Liver (tissue), 9 donors: ENCODE measurements around the gene PARN. TPM values are rescaled to one million over a fixed set of nuclear protein-coding genes. Genes with fewer than 3 reads are reported as not detected.

Experiments used
- DNase-seq: peaks from one replicate; pipeline ENCODE4 v3.0.0-alpha.2; 2017; ENCODE audit warnings: low spot score
- H3K27ac ChIP-seq, 2 donors: one replicate each; pipeline ENCODE4 v1.7.0; 2013; ENCODE audit warnings: inconsistent platforms in 2 of 2, low read length in 2 of 2, control low read depth in 1 of 2, low read depth in 1 of 2, mild to moderate bottlenecking in 1 of 2
- H3K27me3 ChIP-seq, 4 donors: one replicate each; pipeline versions ENCODE4 v1.6.1 to v1.7.0; 2013; ENCODE audit warnings: low read length in 3 of 4, inconsistent platforms in 1 of 4, mild to moderate bottlenecking in 1 of 4, moderate library complexity in 1 of 4; ENCODE audit not compliant: control insufficient read depth in 4 of 4, insufficient read depth in 4 of 4
- H3K36me3 ChIP-seq, 4 donors: one replicate each; pipeline versions ENCODE4 v1.6.1 to v1.7.0; 2013; ENCODE audit warnings: low read length in 3 of 4, mild to moderate bottlenecking in 3 of 4, low read depth in 1 of 4, moderate library complexity in 1 of 4; ENCODE audit not compliant: control insufficient read depth in 4 of 4, insufficient read depth in 3 of 4
- H3K4me1 ChIP-seq, 4 donors: one replicate each; pipeline versions ENCODE4 v1.6.1 to v1.7.0; 2013; ENCODE audit warnings: low read length in 3 of 4, mild to moderate bottlenecking in 3 of 4, moderate library complexity in 1 of 4; ENCODE audit not compliant: control insufficient read depth in 4 of 4, insufficient read depth in 4 of 4
- H3K4me3 ChIP-seq, 3 donors: one replicate each; pipeline versions ENCODE4 v1.6.1 to v1.7.0; 2013; ENCODE audit warnings: low read length in 3 of 3, control low read depth in 1 of 3, low read depth in 1 of 3, mild to moderate bottlenecking in 1 of 3
- H3K9ac ChIP-seq, 2 donors: one replicate each; pipeline ENCODE4 v1.7.0; 2013; ENCODE audit warnings: low read length in 2 of 2, mild to moderate bottlenecking in 2 of 2, moderate library complexity in 2 of 2, control low read depth in 1 of 2, low read depth in 1 of 2
- H3K9me3 ChIP-seq, 4 donors: one replicate each; pipeline versions ENCODE4 v1.6.1 to v1.7.0; 2013; ENCODE audit warnings: low read length in 3 of 4; ENCODE audit not compliant: control insufficient read depth in 4 of 4
- ATF3 ChIP-seq: IDR thresholded peaks from 2 replicates; pipeline ENCODE4 v1.6.1; 2016; ENCODE audit warnings: antibody characterized with exemption
- CTCF ChIP-seq: fragments of 150-350 bp; IDR thresholded peaks from 2 replicates; pipeline ENCODE4 v1.5.1; 2017; ENCODE audit warnings: improper control_type of control experiment, low read depth, low read length; ENCODE audit not compliant: missing input control
- FOXA1 ChIP-seq: IDR thresholded peaks from 2 replicates; pipeline ENCODE4 v1.6.1; 2016; ENCODE audit warnings: antibody characterized with exemption
- FOXA2 ChIP-seq: IDR thresholded peaks from 2 replicates; pipeline ENCODE4 v1.6.1; 2016; ENCODE audit warnings: antibody characterized with exemption
- GABPA ChIP-seq, 2 donors: IDR thresholded peaks in 1 of 2; conservative IDR thresholded peaks in 1 of 2; 2 replicates each; pipeline ENCODE4 v1.6.1; 2016; ENCODE audit warnings: antibody characterized with exemption in 2 of 2, mild to moderate bottlenecking in 1 of 2, moderate library complexity in 1 of 2
- HNF4A ChIP-seq, 2 donors: conservative IDR thresholded peaks; 2 replicates each; pipeline ENCODE4 v1.6.1; 2016; ENCODE audit warnings: antibody characterized with exemption in 2 of 2, mild to moderate bottlenecking in 2 of 2
- HNF4G ChIP-seq: IDR thresholded peaks from 2 replicates; pipeline ENCODE4 v1.6.1; 2016; ENCODE audit warnings: antibody characterized with exemption
- MAX ChIP-seq: IDR thresholded peaks from 2 replicates; pipeline ENCODE4 v1.6.1; 2016; ENCODE audit warnings: antibody characterized with exemption
- NR2F2 ChIP-seq: IDR thresholded peaks from 2 replicates; pipeline ENCODE4 v1.6.1; 2016; ENCODE audit warnings: antibody characterized with exemption
- RAD21 ChIP-seq, 2 donors: IDR thresholded peaks; 2 replicates each; pipeline ENCODE4 v1.6.1; 2016; ENCODE audit warnings: antibody characterized with exemption in 2 of 2, mild to moderate bottlenecking in 2 of 2
- REST ChIP-seq: IDR thresholded peaks from 2 replicates; pipeline ENCODE4 v1.6.1; 2016; ENCODE audit warnings: antibody characterized with exemption, mild to moderate bottlenecking
- RXRA ChIP-seq, 2 donors: IDR thresholded peaks; 2 replicates each; pipeline ENCODE4 v1.6.1; 2017 to 2018; ENCODE audit warnings: antibody characterized with exemption in 2 of 2, mild to moderate bottlenecking in 1 of 2
- SP1 ChIP-seq: IDR thresholded peaks from 2 replicates; pipeline ENCODE4 v1.6.1; 2018; ENCODE audit warnings: antibody characterized with exemption, mild to moderate bottlenecking
- TAF1 ChIP-seq: conservative IDR thresholded peaks from 2 replicates; pipeline ENCODE4 v1.6.1; 2016; ENCODE audit warnings: antibody characterized with exemption, mild to moderate bottlenecking
- YY1 ChIP-seq: IDR thresholded peaks from 2 replicates; pipeline ENCODE4 v1.6.1; 2016; ENCODE audit warnings: antibody characterized with exemption, mild to moderate bottlenecking
- ZBTB33 ChIP-seq: IDR thresholded peaks from 2 replicates; pipeline ENCODE4 v1.6.1; 2016; ENCODE audit warnings: antibody characterized with exemption
- WGBS: extraction: QIAGEN DNeasy Blood & Tissue Kit; methylation state at CpG from one replicate; pipeline ENCODE4 v1.1.7; 2013; 5-methylcytosine and 5-hydroxymethylcytosine counted together
- polyA plus RNA-seq, 2 donors: library from polyadenylated mRNA; stranded (reverse) in 1 of 2; unstranded in 1 of 2; fragments of 200-250 nt in 1 of 2; fragments of >200 nt in 1 of 2; fragmentation: Nextera tagmentation in 1 of 2; extraction: Ambion mirVana in 1 of 2; gene quantifications; one replicate each; pipeline versions ENCODE4 v1.2.1 to v1.2.3, GENCODE V29; 2013 to 2015
- total RNA-seq, 2 donors: library from RNA; depleted of rRNA; stranded (reverse); fragments of >200 nt; gene quantifications; one replicate each; pipeline ENCODE4 v1.2.3, GENCODE V29; 2014
- donor health status: healthy.
- donor health status: healthy.
- donor health status: healthy.
- donor health status: healthy.
- donor health status: healthy.

The PARN gene
- total and polyA plus RNA-seq, 4 donors, result 7.9 to 19.7 (median 9.7) TPM

- Histone ChIP-seq H3K4me3 (no peak overlapping the region), H3K27ac (no peak overlapping the region), H3K9me3 (no peaks in the 10 kb centered on the region), H3K27me3 (no peaks in the 10 kb centered on the region), H3K4me1 (peaks cover under 1 to 18% (median 4%) of the 10 kb centered on the region in 4 donors), H3K9ac (no peak overlapping the region), H3K36me3 (no peaks in the 10 kb centered on the region)
- TF ChIP-seq RAD21 (IDR thresholded peaks at IDR 0.05), result no peak
- TF ChIP-seq RXRA (IDR thresholded peaks at IDR 0.05), result no peak
- no peak for TF ChIP-seq HNF4A (conservative IDR thresholded peaks at IDR 0.05)
- TF ChIP-seq NR2F2, result no peak
- no peak for TF ChIP-seq ATF3
- no peak for TF ChIP-seq HNF4G
- TF ChIP-seq GABPA (IDR thresholded peaks at IDR 0.05 in 1 of 2, conservative IDR thresholded peaks at IDR 0.05 in 1 of 2), result no peak
- TF ChIP-seq FOXA1, result no peak
- no peak for DNase-seq
- WGBS, result 96% methylated on average over 9 of the region's 9 CpGs
Observed at GRCh38 chr16:14502932-14503741, 126.9 kb downstream of the PARN start.

- 86% methylated on average over 4 of the region's 4 CpGs for WGBS
- H3K27me3 ChIP-seq, result no peaks in the 10 kb centered on the region
- H3K27ac ChIP-seq, result peak overlapping the region; percentile 12 to 22
- no peak for DNase-seq
- no peaks in the 10 kb centered on the region for H3K36me3 ChIP-seq
- no peak overlapping the region for H3K9ac ChIP-seq
- peaks cover 1 to 20% (median 4%) of the 10 kb centered on the region in 4 donors for H3K4me1 ChIP-seq
- TF ChIP-seq HNF4G (no peak), ATF3 (no peak), RAD21 (IDR thresholded peaks at IDR 0.05) (no peak), MAX (no peak), YY1 (no peak), SP1 (no peak), TAF1 (no peak), ZBTB33 (no peak), GABPA (IDR thresholded peaks at IDR 0.05 in 1 of 2, conservative IDR thresholded peaks at IDR 0.05 in 1 of 2) (no peak), REST (no peak), FOXA1 (no peak), CTCF (no peak), FOXA2 (no peak)
- H3K9me3 ChIP-seq, result no peaks in the 10 kb centered on the region
- no peak overlapping the region for H3K4me3 ChIP-seq
Observed at GRCh38 chr16:14502256-14502875, 127.7 kb downstream of the PARN start.
